LNCaP clone FGC (cell line): ENCODE measurements around the gene SYCE1L.

Source experiments
- DNase-seq: peaks from one replicate; pipeline ENCODE4 v3.0.0-alpha.2; 2011; ENCODE audit warnings: low read depth
- H3K4me3 ChIP-seq: 2 replicates; pipeline ENCODE4 v1.5.1; 2011; ENCODE audit warnings: mild to moderate bottlenecking, low read depth, low read length, control low read depth
- TF ChIP-seq, protein P1 (sequence below): IDR thresholded peaks from 2 replicates; pipeline ENCODE4 v1.5.1; 2012; ENCODE audit warnings: mild to moderate bottlenecking; ENCODE audit not compliant: control insufficient read depth, insufficient read depth; ENCODE audit errors: extremely low read depth

The SYCE1L gene

DNA sequence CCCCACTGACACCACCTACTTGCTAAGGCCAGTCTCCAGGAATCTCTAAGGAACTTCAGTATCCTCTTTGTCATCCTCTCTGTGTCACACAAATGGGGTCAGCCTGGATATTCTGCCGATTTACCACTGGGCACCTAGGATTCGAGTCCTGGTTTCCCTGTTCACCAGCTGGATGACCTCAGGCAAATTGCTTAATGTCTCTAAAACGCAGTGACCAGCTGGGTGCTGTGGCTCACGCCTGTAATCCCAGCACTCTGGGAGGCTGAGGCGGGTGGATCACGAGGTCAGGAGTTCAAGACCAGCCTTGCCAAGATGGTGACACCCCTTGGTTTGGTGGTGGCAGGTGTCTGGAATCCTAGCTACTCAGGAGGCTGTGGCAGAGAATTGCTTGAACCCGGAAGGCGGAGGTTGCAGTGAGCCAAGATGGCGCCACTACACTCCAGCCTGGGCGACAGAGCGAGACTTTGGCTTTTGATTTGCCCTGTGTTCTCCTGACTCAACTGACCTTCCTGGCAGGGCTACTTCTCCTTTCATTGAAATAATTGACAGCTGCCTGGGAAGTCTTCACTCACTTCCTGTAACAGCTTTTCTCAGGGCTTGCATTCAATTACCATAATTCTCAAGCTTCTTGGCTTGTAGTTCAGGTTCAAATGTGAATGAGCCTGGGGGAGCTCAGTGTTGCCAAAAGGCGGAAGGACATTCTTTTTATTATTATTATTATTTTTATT is 15.4 kb downstream of the SYCE1L start:
- H3K4me3 ChIP-seq, result no peak overlapping the region
- DNase-seq, result no peak
- TF ChIP-seq, protein P1, sequence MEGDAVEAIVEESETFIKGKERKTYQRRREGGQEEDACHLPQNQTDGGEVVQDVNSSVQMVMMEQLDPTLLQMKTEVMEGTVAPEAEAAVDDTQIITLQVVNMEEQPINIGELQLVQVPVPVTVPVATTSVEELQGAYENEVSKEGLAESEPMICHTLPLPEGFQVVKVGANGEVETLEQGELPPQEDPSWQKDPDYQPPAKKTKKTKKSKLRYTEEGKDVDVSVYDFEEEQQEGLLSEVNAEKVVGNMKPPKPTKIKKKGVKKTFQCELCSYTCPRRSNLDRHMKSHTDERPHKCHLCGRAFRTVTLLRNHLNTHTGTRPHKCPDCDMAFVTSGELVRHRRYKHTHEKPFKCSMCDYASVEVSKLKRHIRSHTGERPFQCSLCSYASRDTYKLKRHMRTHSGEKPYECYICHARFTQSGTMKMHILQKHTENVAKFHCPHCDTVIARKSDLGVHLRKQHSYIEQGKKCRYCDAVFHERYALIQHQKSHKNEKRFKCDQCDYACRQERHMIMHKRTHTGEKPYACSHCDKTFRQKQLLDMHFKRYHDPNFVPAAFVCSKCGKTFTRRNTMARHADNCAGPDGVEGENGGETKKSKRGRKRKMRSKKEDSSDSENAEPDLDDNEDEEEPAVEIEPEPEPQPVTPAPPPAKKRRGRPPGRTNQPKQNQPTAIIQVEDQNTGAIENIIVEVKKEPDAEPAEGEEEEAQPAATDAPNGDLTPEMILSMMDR, result no peak

DNA sequence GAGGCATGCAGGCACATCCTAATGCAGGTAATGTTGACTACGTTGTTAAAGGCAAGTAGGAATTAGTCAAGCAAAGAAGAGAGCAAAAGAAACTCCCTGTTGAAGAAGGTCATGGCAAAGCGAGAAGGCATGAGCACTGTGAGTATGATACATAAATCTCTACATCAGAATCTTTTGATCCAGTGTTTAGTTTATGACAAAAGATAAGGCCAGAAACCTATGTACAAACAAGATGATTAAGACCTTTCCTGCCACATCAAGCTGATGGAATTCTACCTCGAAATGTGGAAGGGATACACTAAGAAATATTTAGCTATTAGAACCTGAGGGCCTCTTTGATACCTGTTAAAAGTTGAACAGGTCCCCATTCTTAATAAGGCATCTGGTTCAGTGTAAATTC is 20.2 kb downstream of the SYCE1L start:
- DNase-seq, result no peak
- H3K4me3 ChIP-seq, result no peak overlapping the region
- TF ChIP-seq, protein P1, result no peak

DNA sequence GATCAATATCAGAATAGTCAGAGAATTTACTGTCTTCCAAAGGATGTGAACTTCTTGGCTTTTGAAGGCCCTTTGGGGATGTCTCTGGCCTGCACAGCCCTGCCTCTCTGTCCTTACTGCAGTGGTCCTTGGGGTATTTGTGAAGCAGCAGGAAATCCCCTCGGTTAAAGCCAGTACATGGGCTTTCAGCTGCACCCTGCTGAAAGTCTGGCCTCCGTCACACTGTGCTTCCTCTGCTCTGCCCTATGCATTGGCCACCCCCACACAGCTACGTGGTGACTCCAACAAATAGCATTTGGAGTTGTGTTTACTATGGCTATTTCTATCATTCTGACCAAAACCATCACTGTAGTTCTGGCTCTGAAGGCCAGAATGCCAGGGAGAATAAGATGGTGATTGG is 21.2 kb downstream of the SYCE1L start:
- DNase-seq, result no peak
- H3K4me3 ChIP-seq, result no peak overlapping the region
- TF ChIP-seq, protein P1, result no peak

DNA sequence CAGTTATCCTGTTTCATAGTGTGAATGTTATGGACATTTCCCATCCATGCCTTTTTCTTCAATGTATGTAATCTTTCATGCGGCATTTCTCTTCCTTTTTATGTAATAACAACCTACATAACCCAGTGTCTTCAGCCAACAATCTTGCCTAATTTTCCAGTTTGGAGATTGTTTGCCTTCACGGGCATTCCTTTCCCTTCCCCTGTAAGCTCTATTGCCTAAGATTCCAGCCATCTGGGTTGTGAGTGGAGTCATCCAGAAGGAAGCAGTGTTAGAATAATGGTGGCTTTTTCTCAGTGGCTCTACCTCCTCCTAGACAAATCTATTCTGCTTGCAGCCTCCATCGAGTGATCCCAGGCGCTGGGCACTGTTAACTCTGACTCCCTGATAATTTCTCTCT is 22.3 kb downstream of the SYCE1L start:
- DNase-seq, result no peak
- TF ChIP-seq, protein P1, result no peak
- no peak overlapping the region for H3K4me3 ChIP-seq

DNA sequence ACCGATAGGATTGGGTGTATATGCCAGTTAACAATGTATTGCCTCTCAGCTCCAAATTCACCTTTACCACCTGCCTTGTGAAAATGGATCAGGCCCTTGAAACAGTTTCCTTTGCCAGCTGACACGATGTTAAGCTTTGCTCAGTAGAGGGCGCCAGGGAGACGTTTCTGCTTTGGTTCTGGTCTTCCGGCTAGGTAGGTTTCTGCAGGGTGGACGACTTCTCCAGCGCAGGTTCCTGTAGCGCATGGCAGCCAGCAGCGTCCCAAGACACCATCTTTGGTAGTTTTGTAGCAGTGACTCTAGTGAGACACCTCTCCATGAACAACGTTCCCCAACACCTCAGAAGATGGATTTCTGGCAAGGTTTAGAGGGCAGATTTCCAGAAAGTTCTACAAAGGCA is 24.0 kb downstream of the SYCE1L start:
- DNase-seq, result no peak
- TF ChIP-seq, protein P1, result no peak
- no peak overlapping the region for H3K4me3 ChIP-seq

DNA sequence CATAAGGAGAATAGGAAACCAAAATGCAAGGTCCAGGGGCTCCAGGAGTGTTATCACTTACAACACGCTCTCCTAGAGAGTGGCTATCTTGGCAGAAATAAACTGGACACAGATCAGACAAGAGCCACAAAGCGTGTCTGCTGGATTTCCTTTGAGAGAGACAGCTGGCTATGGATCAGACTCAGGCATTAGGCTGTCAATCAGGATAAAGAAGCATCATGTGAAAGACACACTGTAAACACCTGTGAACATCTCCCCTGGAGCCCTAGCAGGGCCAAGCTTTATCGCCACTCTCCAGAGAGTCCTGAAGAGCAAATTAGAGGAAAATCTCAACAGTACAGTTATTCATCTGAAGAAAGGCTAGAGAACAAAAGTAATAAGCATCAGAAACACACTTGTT is 26.0 kb downstream of the SYCE1L start:
- TF ChIP-seq, protein P1, result no peak
- DNase-seq, result no peak

DNA sequence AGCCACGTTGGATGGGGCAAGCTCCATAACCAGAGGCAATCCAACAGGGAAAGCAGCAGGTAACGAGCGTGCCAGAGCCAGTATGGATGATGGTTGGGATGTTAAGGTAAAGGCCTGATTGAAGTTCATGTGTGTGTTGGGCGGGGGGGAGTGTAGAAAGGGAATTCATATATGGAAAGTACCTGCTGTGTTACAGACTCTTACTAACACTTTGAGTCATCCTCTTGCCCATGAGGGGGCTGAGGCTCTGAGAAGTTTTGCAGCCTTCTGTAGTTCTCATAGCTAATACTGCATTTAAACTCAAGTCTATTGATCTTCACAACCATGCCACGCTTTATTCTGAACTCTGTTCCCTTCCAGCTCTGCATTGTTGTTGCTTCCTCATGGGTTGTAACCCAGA is 28.5 kb downstream of the SYCE1L start:
- no peak for DNase-seq
- no peak overlapping the region for H3K4me3 ChIP-seq
- TF ChIP-seq, protein P1, result no peak

More for the DNA sequence above, 26.0 kb downstream of the SYCE1L start:
- no peak overlapping the region for H3K4me3 ChIP-seq
